Vagina (tissue), 2 donors: Measurements from ENCODE around the gene PARD3. TPM values are rescaled to one million over a fixed set of nuclear protein-coding genes. Genes with fewer than 3 reads are reported as not detected.
A peak's percentile ranks its signal among the peaks of the same experiment; 100 is the strongest.

ENCODE experiments used
- DNase-seq, 2 donors: peaks; one replicate each; pipeline ENCODE4 v3.0.0-alpha.2; 2017; ENCODE audit errors: extremely low spot score in 2 of 2
- H3K27ac ChIP-seq: fragments of 200-600 bp; sonication (generic); one replicate; pipeline ENCODE4 v1.5.1; 2019
- H3K27me3 ChIP-seq: fragments of 200-600 bp; sonication (generic); one replicate; pipeline ENCODE4 v1.5.1; 2019
- H3K36me3 ChIP-seq, 2 donors: fragments of 200-600 bp; sonication (generic); one replicate each; pipeline ENCODE4 v1.5.1; 2017 to 2019
- H3K4me1 ChIP-seq: fragments of 200-600 bp; sonication (generic); one replicate; pipeline ENCODE4 v1.5.1; 2019
- H3K4me3 ChIP-seq, 2 donors: fragments of 200-600 bp; sonication (generic); 1 replicate in 1 of 2; 2 replicates in 1 of 2; pipeline ENCODE4 v1.5.1; 2016 to 2019
- H3K9me3 ChIP-seq: fragments of 200-600 bp; sonication (generic); one replicate; pipeline ENCODE4 v1.5.1; 2019
- CTCF ChIP-seq, 3 experiments: fragments of 450-650 bp in 2 of 3; fragments of 200-600 bp in 1 of 3; sonication (generic) in 1 of 3; IDR thresholded peaks; one replicate each; pipeline ENCODE4 v1.5.1; 2017 to 2019; ENCODE audit warnings: antibody characterized with exemption in 3 of 3, mild to moderate bottlenecking in 2 of 3, moderate library complexity in 2 of 3
- POLR2A ChIP-seq, 2 donors: fragments of 450-650 bp; IDR thresholded peaks; one replicate each; pipeline ENCODE4 v1.6.1; 2017; ENCODE audit warnings: antibody characterized with exemption in 2 of 2, mild to moderate bottlenecking in 2 of 2, moderate library complexity in 2 of 2
- POLR2AphosphoS5 ChIP-seq, 2 donors: sonication (generic); formaldehyde crosslinking; IDR thresholded peaks; one replicate each; pipeline ENCODE4 v1.9.0; 2017; ENCODE audit warnings: antibody characterized with exemption in 2 of 2, mild to moderate bottlenecking in 2 of 2, low read depth in 1 of 2; ENCODE audit not compliant: insufficient read depth in 1 of 2
- intact Hi-C: fragments of 100-400 bp; cut with DNase I; formaldehyde crosslinking; loops from one replicate; pipeline ENCODE4 v1.15.1; 2023
- total RNA-seq: library from RNA; depleted of rRNA; stranded (reverse); fragments of >200 nt; gene quantifications from one replicate; pipeline ENCODE4 v1.2.3, GENCODE V29; 2016

The PARD3 gene
- total RNA-seq, 1 donor from 2014 or later = 95.5 TPM

GRCh38 chr10:34731885-34732701 is 83.0 kb downstream of the PARD3 start:
- Histone ChIP-seq H3K4me3 (no peak overlapping the region), H3K4me1 (peaks cover 61% of the 10 kb centered on the region), H3K36me3 (no peaks in the 10 kb centered on the region), H3K27ac (peak overlapping the region; percentile 40), H3K9me3 (no peaks in the 10 kb centered on the region), H3K27me3 (no peaks in the 10 kb centered on the region)
- DNase-seq = no peak
- TF ChIP-seq CTCF (IDR thresholded peaks at IDR 0.05) = no peak
- no peak for TF ChIP-seq POLR2A (IDR thresholded peaks at IDR 0.05)
- peak in 1 of 2 donors; percentile 80 for TF ChIP-seq POLR2AphosphoS5 (IDR thresholded peaks at IDR 0.05; ENCODE audit: insufficient read depth in 1 of 2, low read depth in 1 of 2)
- intact Hi-C loops = no loop called here

DNA sequence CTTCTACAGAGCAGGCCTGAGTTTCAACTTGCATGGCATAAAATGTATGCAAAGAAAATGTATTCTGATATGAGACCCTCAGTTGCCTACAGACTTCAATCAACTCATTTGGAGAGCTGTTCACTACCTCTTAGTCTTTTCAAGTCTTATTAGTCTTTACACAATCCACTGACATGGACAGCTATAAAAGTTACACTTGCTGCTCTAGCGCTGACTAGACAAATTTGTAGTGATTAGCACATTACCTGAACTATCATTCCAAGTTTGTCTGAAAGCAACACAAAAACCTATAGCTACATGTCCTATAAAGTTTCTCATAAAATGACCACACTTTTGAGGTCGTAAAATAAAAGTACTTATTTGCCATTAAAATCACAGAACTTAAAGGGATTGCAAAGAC is 83.9 kb downstream of the PARD3 start:
- H3K4me3 ChIP-seq = no peak overlapping the region
- H3K9me3 ChIP-seq = no peaks in the 10 kb centered on the region
- peaks cover 70% of the 10 kb centered on the region for H3K4me1 ChIP-seq
- intact Hi-C loops = no loop called here
- H3K36me3 ChIP-seq = no peaks in the 10 kb centered on the region
- TF ChIP-seq POLR2AphosphoS5 (IDR thresholded peaks at IDR 0.05; ENCODE audit: insufficient read depth in 1 of 2, low read depth in 1 of 2) = no peak
- H3K27me3 ChIP-seq = no peaks in the 10 kb centered on the region
- H3K27ac ChIP-seq = no peak overlapping the region
- DNase-seq = no peak

DNA sequence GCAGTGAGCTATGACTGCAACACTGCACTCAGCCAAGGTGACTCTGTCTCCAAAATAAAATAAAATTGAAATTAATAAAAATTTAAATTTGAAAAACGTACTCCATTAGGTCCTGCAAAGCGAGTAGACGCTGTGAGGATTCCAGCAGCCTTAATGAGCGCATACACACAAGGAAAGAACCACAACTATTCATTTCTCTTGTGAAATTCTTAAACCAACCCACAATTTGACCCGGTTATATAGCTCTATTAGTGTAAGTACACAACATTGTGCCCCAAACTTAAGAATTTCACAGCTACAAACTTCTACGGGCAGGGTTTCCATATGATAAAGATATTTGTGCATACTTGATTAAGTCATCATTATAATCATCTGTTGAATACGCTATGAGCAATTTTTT is 84.4 kb downstream of the PARD3 start:
- TF ChIP-seq CTCF (IDR thresholded peaks at IDR 0.05) (no peak), POLR2A (IDR thresholded peaks at IDR 0.05) (no peak), POLR2AphosphoS5 (IDR thresholded peaks at IDR 0.05; ENCODE audit: insufficient read depth in 1 of 2, low read depth in 1 of 2) (no peak)
- H3K36me3 ChIP-seq = no peaks in the 10 kb centered on the region
- intact Hi-C loops = no loop called here
- H3K4me3 ChIP-seq = no peak overlapping the region
- H3K4me1 ChIP-seq = peaks cover 72% of the 10 kb centered on the region
- H3K27me3 ChIP-seq = no peaks in the 10 kb centered on the region
- DNase-seq = no peak
- H3K27ac ChIP-seq = no peak overlapping the region
- no peaks in the 10 kb centered on the region for H3K9me3 ChIP-seq

GRCh38 chr10:34729619-34730018 is 85.5 kb downstream of the PARD3 start:
- no peaks in the 10 kb centered on the region for H3K36me3 ChIP-seq
- no peak overlapping the region for H3K4me3 ChIP-seq
- DNase-seq = no peak
- H3K4me1 ChIP-seq = peaks cover 80% of the 10 kb centered on the region
- no peaks in the 10 kb centered on the region for H3K9me3 ChIP-seq
- TF ChIP-seq POLR2AphosphoS5 (IDR thresholded peaks at IDR 0.05; ENCODE audit: insufficient read depth in 1 of 2, low read depth in 1 of 2) (no peak), CTCF (IDR thresholded peaks at IDR 0.05) (no peak), POLR2A (IDR thresholded peaks at IDR 0.05) (no peak)
- H3K27me3 ChIP-seq = no peaks in the 10 kb centered on the region
- intact Hi-C loops = no loop called here
- H3K27ac ChIP-seq = no peak overlapping the region

GRCh38 chr10:34728361-34728760 is 86.7 kb downstream of the PARD3 start:
- Histone ChIP-seq H3K9me3 (no peaks in the 10 kb centered on the region), H3K4me1 (peaks cover 89% of the 10 kb centered on the region), H3K36me3 (no peaks in the 10 kb centered on the region), H3K27ac (no peak overlapping the region), H3K4me3 (no peak overlapping the region), H3K27me3 (no peaks in the 10 kb centered on the region)
- no peak for DNase-seq
- intact Hi-C loops = no loop called here
- TF ChIP-seq POLR2AphosphoS5 (IDR thresholded peaks at IDR 0.05; ENCODE audit: insufficient read depth in 1 of 2, low read depth in 1 of 2) = no peak
- TF ChIP-seq CTCF (IDR thresholded peaks at IDR 0.05) = no peak
- no peak for TF ChIP-seq POLR2A (IDR thresholded peaks at IDR 0.05)
